ENCODE results near the gene SH3GLB2.
"Not testable (repeated sequence)": the region's sequence is repeated elsewhere in the genome, so short reads cannot be mapped to it uniquely, and the experiment has no call there.

The SH3GLB2 gene

DNA sequence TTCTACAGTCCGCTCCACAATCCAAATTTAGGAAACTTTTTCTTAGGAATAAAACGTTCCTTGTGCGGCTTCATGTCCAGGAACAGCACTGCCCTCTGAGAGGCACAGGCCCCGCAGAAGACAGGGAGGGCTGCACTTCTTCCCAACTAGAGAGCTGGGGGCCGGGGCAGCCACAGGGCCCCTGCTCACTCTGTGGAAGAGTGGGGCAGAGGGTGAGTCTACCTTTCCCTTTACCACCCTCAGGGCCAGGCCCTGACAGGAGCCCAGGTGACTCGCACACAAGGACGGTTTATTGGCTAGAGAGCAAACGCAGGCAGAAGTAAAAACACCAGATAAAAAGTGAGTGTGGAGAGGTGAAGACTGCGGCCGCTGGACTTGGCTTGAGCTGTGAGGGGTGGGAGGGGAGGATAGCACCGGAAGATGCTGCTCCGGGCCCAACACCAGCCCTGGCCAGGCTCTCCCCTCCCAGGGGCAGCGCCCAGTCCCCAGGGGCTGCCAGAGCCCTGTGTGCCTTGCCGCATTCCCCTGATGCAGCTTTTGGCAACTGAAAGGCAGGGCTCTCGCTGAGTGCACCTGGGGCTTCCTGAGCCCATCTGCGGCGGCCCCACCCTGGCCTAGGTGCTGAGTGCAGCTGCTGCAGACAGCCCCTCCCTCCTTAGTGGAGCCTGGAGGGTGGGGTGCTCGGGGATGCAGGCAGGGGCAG lies 20.2 kb downstream of the SH3GLB2 start:
- H3K4me3 ChIP-seq (ENCODE audit: low read depth, low read length): no peak overlapping the region
- no peak for DNase-seq (ENCODE audit: low read depth)
- TF ChIP-seq CTCF (IDR thresholded peaks at IDR 0.05; ENCODE audit: low read depth, low read length, missing control alignments): no peak
- in situ Hi-C loops (cut with HindIII; ENCODE audit: low sequenced_read_pairs): no loop called here

DNA sequence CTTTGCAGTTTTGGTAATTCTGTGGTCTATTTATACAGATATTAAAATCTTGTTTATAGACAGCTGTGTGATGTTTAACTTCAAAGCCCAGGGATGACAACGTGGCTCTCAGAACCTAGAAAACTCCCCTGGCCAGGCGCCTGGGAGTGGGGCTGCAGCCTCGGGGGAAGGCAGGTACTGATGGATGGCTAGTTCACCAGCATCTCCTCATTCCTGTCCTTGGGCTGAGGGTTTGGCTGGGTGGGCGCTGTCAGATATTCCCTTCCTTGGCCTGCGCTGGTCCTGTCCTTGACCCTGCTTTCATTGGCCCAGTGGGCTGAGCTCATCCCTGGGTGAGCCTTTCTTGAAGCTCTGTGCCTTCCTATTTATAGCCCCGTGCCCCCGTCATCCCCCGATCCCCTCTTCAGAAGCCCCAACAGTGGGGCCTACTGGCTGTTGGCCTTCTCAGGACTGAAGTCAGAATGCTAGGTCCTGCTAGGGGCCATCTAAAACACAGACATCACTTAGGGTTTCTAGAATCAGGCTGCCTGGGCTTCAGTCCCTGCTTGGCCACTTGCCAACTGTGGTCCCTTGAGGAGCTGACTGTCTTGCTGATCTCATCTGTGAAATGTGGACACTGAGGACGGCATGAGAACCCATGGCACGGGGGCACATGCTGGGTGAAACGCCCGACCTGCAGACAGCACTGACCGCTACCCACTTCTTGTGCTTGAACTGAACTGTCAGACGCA lies 20.9 kb downstream of the SH3GLB2 start:
- no peak for TF ChIP-seq CTCF (IDR thresholded peaks at IDR 0.05; ENCODE audit: low read depth, low read length, missing control alignments)
- H3K4me3 ChIP-seq (ENCODE audit: low read depth, low read length): no peak overlapping the region
- in situ Hi-C loops (cut with HindIII; ENCODE audit: low sequenced_read_pairs): no loop called here
- no peak for DNase-seq (ENCODE audit: low read depth)

DNA sequence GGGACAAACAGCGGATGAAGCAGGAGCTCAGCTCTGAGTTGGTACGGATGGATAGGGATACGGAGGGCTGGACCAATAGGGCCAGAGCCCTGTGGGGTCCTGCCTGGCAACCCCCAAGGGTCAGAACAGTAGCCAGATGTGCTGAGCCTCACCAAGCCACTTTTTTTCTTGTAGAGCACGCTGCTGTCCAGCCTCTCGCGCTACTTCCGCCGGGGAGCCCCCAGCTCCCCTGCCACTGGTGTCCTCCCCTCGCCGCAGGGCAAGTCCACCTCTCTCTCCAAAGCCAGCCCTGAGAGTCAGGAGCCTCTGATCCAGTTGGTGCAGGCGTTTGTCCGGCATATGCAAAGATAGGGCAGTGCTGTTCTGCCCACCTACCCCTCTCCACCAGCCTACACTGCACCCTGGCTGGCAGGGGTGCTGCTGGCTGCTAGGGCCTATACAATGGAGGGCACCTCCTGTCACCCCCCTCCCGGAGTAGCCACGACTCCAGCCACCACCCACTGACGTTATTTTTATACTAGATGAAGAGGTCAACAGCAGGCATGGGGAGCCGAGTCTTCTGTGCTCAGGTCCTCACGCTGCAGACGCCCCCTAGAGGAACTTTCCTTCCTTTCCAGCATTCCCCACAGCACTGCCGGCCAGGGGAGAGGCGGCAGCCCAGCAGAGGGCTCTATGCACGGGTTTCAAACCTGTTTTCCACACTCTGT lies 21.6 kb downstream of the SH3GLB2 start:
- no peak overlapping the region for H3K4me3 ChIP-seq (ENCODE audit: low read depth, low read length)
- DNase-seq (ENCODE audit: low read depth): peak; percentile 47
- in situ Hi-C loops (cut with HindIII; ENCODE audit: low sequenced_read_pairs): no loop called here
- TF ChIP-seq CTCF (IDR thresholded peaks at IDR 0.05; ENCODE audit: low read depth, low read length, missing control alignments): peak; percentile 97

DNA sequence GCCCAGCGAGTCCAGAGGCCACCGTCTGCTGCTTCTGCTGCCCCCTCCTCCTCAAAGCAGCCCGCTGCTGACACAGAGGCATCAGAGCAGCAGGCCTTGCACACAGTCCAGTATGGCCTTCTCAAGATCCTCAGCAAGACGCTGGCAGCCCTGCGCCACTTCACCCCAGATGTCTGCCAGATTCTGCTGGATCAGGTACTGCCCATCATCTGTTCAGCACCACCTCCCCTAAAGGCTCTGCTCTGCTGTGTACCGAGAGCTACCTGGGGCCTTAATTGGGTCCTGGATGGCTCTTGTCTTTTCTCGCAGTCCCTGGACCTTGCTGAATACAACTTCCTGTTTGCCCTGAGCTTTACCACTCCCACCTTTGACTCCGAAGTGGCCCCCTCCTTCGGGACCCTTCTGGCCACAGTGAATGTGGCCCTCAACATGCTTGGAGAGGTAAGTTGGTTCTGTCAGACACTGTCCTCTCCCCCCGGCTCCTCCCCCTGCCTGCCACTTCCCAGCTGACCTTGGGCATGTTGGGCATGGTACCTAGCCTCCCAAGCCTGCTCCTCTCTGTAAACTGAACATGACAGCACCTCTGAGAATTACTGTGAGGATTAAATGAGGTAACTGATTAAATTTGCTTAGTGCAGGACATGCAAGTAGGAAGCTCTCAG lies 22.7 kb downstream of the SH3GLB2 start:
- no peak for TF ChIP-seq CTCF (IDR thresholded peaks at IDR 0.05; ENCODE audit: low read depth, low read length, missing control alignments)
- in situ Hi-C loops (cut with HindIII; ENCODE audit: low sequenced_read_pairs): no loop called here
- H3K4me3 ChIP-seq (ENCODE audit: low read depth, low read length): no peak overlapping the region
- DNase-seq (ENCODE audit: low read depth): no peak

DNA sequence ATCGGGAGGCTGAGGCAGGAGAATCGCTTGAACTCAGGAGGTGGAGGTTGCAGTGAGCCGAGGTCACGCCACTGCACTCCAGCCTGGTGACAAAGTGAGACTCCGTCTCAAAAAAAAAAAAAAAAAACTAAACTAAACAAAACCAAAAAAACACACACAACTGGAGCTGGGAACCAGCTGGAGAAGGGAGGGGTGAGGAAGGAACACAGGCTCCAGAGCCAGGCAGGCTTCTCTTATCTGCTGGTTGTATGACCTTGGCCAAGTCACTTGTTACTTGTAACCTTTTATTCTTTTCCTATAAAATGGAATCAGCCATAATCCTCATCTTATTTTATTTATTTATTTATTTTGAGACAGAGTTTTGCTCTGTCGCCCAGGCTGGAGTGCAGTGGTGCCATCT lies 24.0 kb downstream of the SH3GLB2 start:
- in situ Hi-C loops (cut with HindIII; ENCODE audit: low sequenced_read_pairs): not testable (repeated sequence)

GRCh38 chr9:129002992-129003391 lies 25.1 kb downstream of the SH3GLB2 start:
- no peak for TF ChIP-seq CTCF (IDR thresholded peaks at IDR 0.05; ENCODE audit: low read depth, low read length, missing control alignments)

More for the DNA sequence above, 24.0 kb downstream of the SH3GLB2 start:
- DNase-seq (ENCODE audit: low read depth); H3K4me3 ChIP-seq (ENCODE audit: low read depth, low read length): not testable (repeated sequence)

More at GRCh38 chr9:129002992-129003391, 25.1 kb downstream of the SH3GLB2 start:
- in situ Hi-C loops (cut with HindIII; ENCODE audit: low sequenced_read_pairs): no loop called here
- no peak for DNase-seq (ENCODE audit: low read depth)
- no peak overlapping the region for H3K4me3 ChIP-seq (ENCODE audit: low read depth, low read length)

Measured in astrocyte of the cerebellum (primary cell).